Hepatocyte (in vitro differentiated cells): ENCODE measurements around the gene ARRB1. TPM values are rescaled to one million over a fixed set of nuclear protein-coding genes. Genes with fewer than 3 reads are reported as not detected.
A peak's percentile ranks its signal among the peaks of the same experiment; 100 is the strongest.

ENCODE experiments used
- DNase-seq: peaks from one replicate; pipeline ENCODE4 v3.0.0-alpha.2; 2016; ENCODE audit warnings: low spot score
- H2AFZ ChIP-seq: fragments of 200-600 bp; sonication (generic); 2 replicates; pipeline ENCODE4 v1.6.0; 2016; ENCODE audit warnings: antibody characterized with exemption, mild to moderate bottlenecking
- H3K27ac ChIP-seq: fragments of 200-600 bp; sonication (generic); 2 replicates; pipeline ENCODE4 v1.5.1; 2016; ENCODE audit warnings: mild to moderate bottlenecking
- H3K27me3 ChIP-seq: fragments of 200-600 bp; sonication (generic); 2 replicates; pipeline ENCODE4 v1.6.1; 2016
- H3K36me3 ChIP-seq: fragments of 200-600 bp; sonication (generic); replicated peaks from 2 replicates; pipeline ENCODE4 v1.5.1; 2016; ENCODE audit warnings: low read depth; ENCODE audit not compliant: insufficient read depth
- H3K4me1 ChIP-seq: fragments of 200-600 bp; sonication (generic); 2 replicates; pipeline ENCODE4 v1.5.1; 2016; ENCODE audit warnings: mild to moderate bottlenecking, moderate library complexity; ENCODE audit not compliant: insufficient read depth
- H3K4me2 ChIP-seq: fragments of 200-600 bp; sonication (generic); 2 replicates; pipeline ENCODE4 v1.6.0; 2016
- H3K4me3 ChIP-seq: fragments of 200-600 bp; sonication (generic); 2 replicates; pipeline ENCODE4 v1.5.1; 2016; ENCODE audit warnings: mild to moderate bottlenecking
- H3K79me2 ChIP-seq: fragments of 200-600 bp; sonication (generic); 2 replicates; pipeline ENCODE4 v1.6.0; 2017; ENCODE audit warnings: mild to moderate bottlenecking
- H3K9me2 ChIP-seq: fragments of 200-600 bp; sonication (generic); replicated peaks from 2 replicates; pipeline ENCODE4 v1.6.0; 2017; ENCODE audit warnings: mild to moderate bottlenecking; ENCODE audit not compliant: insufficient read depth
- H3K9me3 ChIP-seq: fragments of 200-600 bp; sonication (generic); 2 replicates; pipeline ENCODE4 v1.5.1; 2016; ENCODE audit warnings: low read depth, mild to moderate bottlenecking
- H4K20me1 ChIP-seq: fragments of 200-600 bp; sonication (generic); 2 replicates; pipeline ENCODE4 v1.6.0; 2016; ENCODE audit warnings: mild to moderate bottlenecking; ENCODE audit not compliant: insufficient read depth, poor library complexity, severe bottlenecking
- CTCF ChIP-seq: fragments of 200-600 bp; sonication (generic); IDR thresholded peaks from 2 replicates; pipeline ENCODE4 v1.5.1; 2016; ENCODE audit warnings: antibody characterized with exemption, mild to moderate bottlenecking; ENCODE audit not compliant: poor library complexity
- EZH2 ChIP-seq: fragments of 200-600 bp; sonication (generic); IDR thresholded peaks from 2 replicates; pipeline ENCODE4 v1.6.1; 2016; ENCODE audit warnings: antibody characterized with exemption, mild to moderate bottlenecking, borderline replicate concordance
- EZH2phosphoT487 ChIP-seq: fragments of 200-600 bp; sonication (generic); IDR thresholded peaks from one replicate; pipeline ENCODE4 v1.6.1; 2018; ENCODE audit warnings: antibody characterized with exemption, mild to moderate bottlenecking, low read depth, moderate library complexity; ENCODE audit not compliant: unreplicated experiment, severe bottlenecking
- WGBS: methylation state at CpG from one replicate; pipeline ENCODE4 v1.1.6; 2016; ENCODE audit warnings: low lambda C conversion rate; ENCODE audit errors: missing lambda C conversion rate; 5-methylcytosine and 5-hydroxymethylcytosine counted together
- polyA plus RNA-seq: library from polyadenylated mRNA; unstranded; fragments of >200 nt; fragmentation: Nextera tagmentation; extraction: Ambion mirVana; gene quantifications from 2 replicates; pipeline ENCODE4 v1.2.1, GENCODE V29; 2016
- total RNA-seq: library from RNA; depleted of rRNA; stranded (reverse); fragments of >200 nt; gene quantifications from 2 replicates; pipeline ENCODE4 v1.2.3, GENCODE V29; 2014

Gene ARRB1
- total and polyA plus RNA-seq, 2 experiments from 2014 or later, result 16.2 to 83.2 TPM

GRCh38 chr11:75271730-75272129 is 79.7 kb downstream of the ARRB1 start:
- Histone ChIP-seq H2AFZ (no peak overlapping the region), H3K9me2 (no peaks in the 10 kb centered on the region), H3K4me2 (no peak overlapping the region), H4K20me1 (no peaks in the 10 kb centered on the region), H3K36me3 (no peaks in the 10 kb centered on the region), H3K4me3 (no peak overlapping the region), H3K27ac (no peak overlapping the region), H3K9me3 (no peaks in the 10 kb centered on the region), H3K4me1 (no peaks in the 10 kb centered on the region), H3K79me2 (no peaks in the 10 kb centered on the region), H3K27me3 (no peaks in the 10 kb centered on the region)
- WGBS, result 81% methylated on average over 6 of the region's 6 CpGs
- TF ChIP-seq CTCF (no peak), EZH2phosphoT487 (no peak), EZH2 (no peak)
- no peak for DNase-seq

GRCh38 chr11:75270896-75271418 is 80.5 kb downstream of the ARRB1 start:
- 97% methylated on average over 3 of the region's 3 CpGs for WGBS
- H3K9me3 ChIP-seq, result no peaks in the 10 kb centered on the region
- H3K4me2 ChIP-seq, result no peak overlapping the region

GRCh38 chr11:75269896-75270295 is 81.6 kb downstream of the ARRB1 start:
- 97% methylated on average over 9 of the region's 9 CpGs for WGBS
- no peaks in the 10 kb centered on the region for H3K9me3 ChIP-seq
- no peak overlapping the region for H2AFZ ChIP-seq
- no peaks in the 10 kb centered on the region for H3K36me3 ChIP-seq
- no peaks in the 10 kb centered on the region for H3K9me2 ChIP-seq
- no peak overlapping the region for H3K4me3 ChIP-seq
- TF ChIP-seq EZH2phosphoT487 (no peak), EZH2 (no peak), CTCF (no peak)
- no peaks in the 10 kb centered on the region for H3K4me1 ChIP-seq
- H3K27me3 ChIP-seq, result no peaks in the 10 kb centered on the region
- no peak overlapping the region for H3K27ac ChIP-seq
- no peak overlapping the region for H3K4me2 ChIP-seq
- no peak for DNase-seq
- no peaks in the 10 kb centered on the region for H4K20me1 ChIP-seq
- no peaks in the 10 kb centered on the region for H3K79me2 ChIP-seq

More at GRCh38 chr11:75270896-75271418, 80.5 kb downstream of the ARRB1 start:
- no peak overlapping the region for H2AFZ ChIP-seq
- H3K9me2 ChIP-seq, result no peaks in the 10 kb centered on the region
- no peak for DNase-seq
- no peaks in the 10 kb centered on the region for H3K36me3 ChIP-seq
- H4K20me1 ChIP-seq, result no peaks in the 10 kb centered on the region
- TF ChIP-seq EZH2phosphoT487 (no peak), CTCF (peak; percentile 34)
- no peaks in the 10 kb centered on the region for H3K79me2 ChIP-seq
- no peaks in the 10 kb centered on the region for H3K4me1 ChIP-seq
- no peaks in the 10 kb centered on the region for H3K27me3 ChIP-seq
- no peak overlapping the region for H3K4me3 ChIP-seq
- no peak overlapping the region for H3K27ac ChIP-seq

GRCh38 chr11:75269367-75269660 is 82.1 kb downstream of the ARRB1 start:
- Histone ChIP-seq H2AFZ (no peak overlapping the region), H3K9me3 (no peaks in the 10 kb centered on the region), H3K27ac (no peak overlapping the region), H3K9me2 (no peaks in the 10 kb centered on the region), H3K4me2 (no peak overlapping the region), H3K4me1 (no peaks in the 10 kb centered on the region), H3K36me3 (no peaks in the 10 kb centered on the region), H3K4me3 (no peak overlapping the region), H4K20me1 (no peaks in the 10 kb centered on the region), H3K79me2 (no peaks in the 10 kb centered on the region), H3K27me3 (no peaks in the 10 kb centered on the region)
- no peak for DNase-seq
- TF ChIP-seq EZH2 (no peak), EZH2phosphoT487 (no peak), CTCF (no peak)
- 96% methylated on average over 4 of the region's 4 CpGs for WGBS
